Mucosa of gallbladder (tissue), 1 donor: ENCODE measurements around the gene NCAPG. TPM values are rescaled to one million over a fixed set of nuclear protein-coding genes. Genes with fewer than 3 reads are reported as not detected.
"Not testable (repeated sequence)": the region's sequence is repeated elsewhere in the genome, so short reads cannot be mapped to it uniquely, and the experiment has no call there.

Experiments used
- DNase-seq: peaks from one replicate; pipeline ENCODE4 v3.0.0-alpha.2; 2020; ENCODE audit warnings: low spot score
- total RNA-seq: library from RNA; stranded (reverse); gene quantifications from one replicate; pipeline ENCODE4 v1.2.1, GENCODE V29; 2021
- donor health status: DM: no; HTN: no; CAD: no.

Gene NCAPG
- total RNA-seq, 1 donor from 2014 or later: 1.4 TPM

DNA sequence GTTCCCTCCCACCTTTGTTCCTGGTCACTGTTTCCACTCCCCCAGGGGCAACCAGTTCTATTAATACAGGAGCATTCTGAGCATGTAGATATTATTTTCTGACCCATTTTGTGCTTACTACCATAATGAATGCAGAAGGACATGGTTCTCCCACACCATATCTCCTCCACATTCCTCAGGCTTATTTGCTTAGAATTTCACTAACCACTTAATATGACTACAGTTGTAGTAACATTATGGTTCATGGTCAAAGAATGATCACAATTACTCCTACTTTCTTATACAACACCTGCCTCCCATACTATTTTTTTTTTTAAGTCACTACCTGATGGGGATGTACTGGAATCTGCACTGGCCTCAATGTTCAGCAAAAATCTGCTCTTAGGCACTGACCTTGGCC, 21.8 kb upstream of the NCAPG start:
- DNase-seq: no peak

- no peak for DNase-seq
Observed at GRCh38 chr4:17794730-17795129, 16.0 kb upstream of the NCAPG start.

GRCh38 chr4:17797808-17798207, 13.0 kb upstream of the NCAPG start:
- DNase-seq: no peak

GRCh38 chr4:17805580-17806155, 5.1 kb upstream of the NCAPG start:
- DNase-seq: no peak

DNA sequence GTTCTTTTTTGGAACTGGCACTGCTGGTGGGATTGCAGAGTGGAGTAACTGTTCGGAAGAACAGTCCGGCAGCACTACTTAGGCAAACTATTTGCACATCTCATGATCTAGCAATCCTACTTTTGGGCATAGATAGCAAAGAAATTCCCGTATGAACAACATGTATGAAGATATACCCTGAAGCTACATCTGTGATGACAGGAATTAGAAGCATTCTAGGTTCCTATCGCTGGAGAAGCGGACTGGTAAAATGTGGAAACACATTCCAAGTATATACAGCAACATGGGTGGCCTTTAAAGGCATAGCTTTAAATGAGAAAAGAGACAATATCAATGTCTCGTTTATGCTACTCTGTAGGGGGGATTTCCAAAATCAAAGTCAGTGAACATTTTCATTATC, 3.3 kb upstream of the NCAPG start:
- DNase-seq: no peak

GRCh38 chr4:17809667-17810066, 1.1 kb upstream of the NCAPG start:
- no peak for DNase-seq

- no peak for DNase-seq
Observed at GRCh38 chr4:17811078-17811603, 362 bp downstream of the NCAPG start.

DNA sequence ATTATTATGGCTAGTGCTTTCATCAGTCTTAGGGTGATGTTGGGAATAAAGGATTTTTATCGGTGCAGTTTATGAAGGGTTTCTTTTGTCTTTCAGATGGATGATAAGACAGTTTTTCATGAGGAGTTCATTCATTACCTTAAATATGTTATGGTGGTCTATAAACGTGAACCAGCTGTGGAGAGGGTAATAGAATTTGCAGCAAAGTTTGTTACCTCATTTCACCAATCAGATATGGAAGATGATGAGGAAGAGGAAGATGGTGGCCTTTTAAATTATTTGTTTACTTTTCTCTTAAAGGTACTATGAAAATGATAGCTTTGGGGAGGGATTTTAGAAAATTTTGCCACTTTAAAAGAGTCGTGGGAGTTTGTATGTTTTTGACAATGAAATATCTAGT, 1.3 kb downstream of the NCAPG start:
- no peak for DNase-seq

GRCh38 chr4:17812801-17813200, 2.0 kb downstream of the NCAPG start:
- no peak for DNase-seq

GRCh38 chr4:17814140-17814539, 3.4 kb downstream of the NCAPG start:
- DNase-seq: no peak

DNA sequence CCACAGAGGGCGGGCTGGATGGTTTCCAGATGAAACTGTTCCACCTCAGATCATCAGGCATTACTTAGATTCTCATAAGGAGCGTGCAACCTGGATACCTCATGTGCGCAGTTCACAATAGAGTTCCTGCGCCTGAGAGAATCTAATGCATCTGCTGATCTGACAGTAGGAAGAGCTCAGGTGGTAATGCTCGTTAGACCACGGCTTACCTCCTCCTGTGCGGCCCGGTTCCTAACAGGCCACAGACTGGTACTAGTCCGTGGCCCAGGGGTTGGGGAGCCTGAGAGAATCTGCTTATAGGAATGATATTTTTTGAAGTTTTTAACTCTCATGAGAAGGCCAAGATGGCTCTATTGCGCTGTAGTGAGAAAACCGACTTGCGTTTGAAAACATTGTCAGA, 5.4 kb downstream of the NCAPG start:
- DNase-seq: no peak

- no peak for DNase-seq
Observed at GRCh38 chr4:17817027-17817426, 6.2 kb downstream of the NCAPG start.

- DNase-seq: no peak
Observed at GRCh38 chr4:17823871-17824669, 13.3 kb downstream of the NCAPG start.

GRCh38 chr4:17846266-17846665, 35.5 kb downstream of the NCAPG start:
- no peak for DNase-seq

DNA sequence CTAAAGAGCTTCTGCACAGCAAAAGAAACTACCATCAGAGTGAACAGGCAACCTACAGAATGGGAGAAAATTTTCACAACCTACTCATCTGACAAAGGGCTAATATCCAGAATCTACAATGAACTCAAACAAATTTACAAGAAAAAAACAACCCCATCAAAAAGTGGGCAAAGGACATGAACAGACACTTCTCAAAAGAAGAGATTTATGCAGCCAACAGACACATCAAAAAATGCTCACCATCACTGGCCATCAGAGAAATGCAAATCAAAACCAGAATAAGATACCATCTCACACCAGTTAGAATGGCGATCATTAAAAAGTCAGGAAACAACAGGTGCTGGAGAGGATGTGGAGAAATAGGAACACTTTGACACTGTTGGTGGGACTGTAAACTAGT, 39.5 kb downstream of the NCAPG start:
- DNase-seq: not testable (repeated sequence)

DNA sequence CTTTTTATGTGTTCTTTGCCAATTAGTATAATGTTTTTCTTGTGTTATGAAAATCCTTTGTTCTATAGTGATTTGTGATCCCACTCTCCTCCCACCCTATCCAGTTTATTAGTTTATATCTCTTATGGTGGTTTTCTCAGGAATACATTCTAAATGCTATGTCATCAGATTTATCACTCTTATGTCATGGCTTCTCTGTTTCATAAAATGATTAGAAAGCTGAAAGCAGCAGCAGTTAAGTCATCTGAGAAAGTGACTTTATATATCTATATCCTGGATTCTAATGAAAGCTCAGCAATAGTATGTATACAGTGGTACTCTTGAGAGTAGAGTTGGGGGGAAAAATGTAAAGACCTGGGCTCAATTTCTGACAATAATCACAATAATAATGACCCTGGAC, 41.2 kb downstream of the NCAPG start:
- no peak for DNase-seq

DNA sequence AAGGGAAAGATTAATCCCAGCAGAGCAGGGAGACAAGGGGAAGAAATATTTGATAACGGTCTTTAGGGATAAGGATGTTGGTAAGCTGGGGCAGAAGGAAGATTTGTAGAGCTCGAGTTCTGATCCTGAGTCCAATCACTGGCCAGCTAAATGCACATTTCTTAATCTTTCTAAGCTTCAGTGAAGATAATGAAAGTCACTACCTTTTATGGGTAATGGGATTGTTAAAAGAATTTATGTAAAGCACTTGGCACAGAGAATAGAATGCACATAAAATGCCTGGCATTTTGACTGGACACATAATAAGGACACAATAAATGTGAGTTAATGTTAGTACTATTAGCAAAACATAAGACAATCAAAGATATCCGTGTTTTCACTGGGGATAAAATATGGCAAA, 43.3 kb downstream of the NCAPG start:
- DNase-seq: no peak

DNA sequence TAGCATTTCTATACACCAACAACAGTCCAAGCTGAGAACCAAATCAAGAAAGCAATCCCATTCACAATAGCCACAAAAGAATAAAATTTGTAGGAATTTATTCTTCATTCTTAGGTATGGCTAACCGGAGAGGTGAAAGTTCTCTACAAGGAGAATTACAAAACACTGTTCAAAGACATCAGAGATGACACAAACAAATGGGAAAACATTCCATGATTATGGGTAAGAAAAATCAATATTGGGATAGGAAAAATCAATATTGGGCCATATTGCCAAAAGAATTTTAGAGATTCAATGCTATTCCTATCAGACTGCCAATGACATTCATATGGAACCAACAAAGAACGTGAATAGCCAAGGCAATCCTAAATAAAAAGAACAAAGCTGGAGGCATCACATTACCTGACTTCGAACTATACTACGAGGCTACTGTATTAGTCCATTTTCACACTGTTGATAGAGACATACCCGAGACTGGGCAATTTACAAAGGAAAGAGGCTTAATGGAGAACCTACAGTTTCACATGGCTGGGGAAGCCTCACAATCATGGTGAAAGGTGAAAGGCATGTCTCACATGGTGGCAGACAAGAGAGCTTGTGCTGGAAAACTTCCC, 49.1 kb downstream of the NCAPG start:
- DNase-seq: no peak

DNA sequence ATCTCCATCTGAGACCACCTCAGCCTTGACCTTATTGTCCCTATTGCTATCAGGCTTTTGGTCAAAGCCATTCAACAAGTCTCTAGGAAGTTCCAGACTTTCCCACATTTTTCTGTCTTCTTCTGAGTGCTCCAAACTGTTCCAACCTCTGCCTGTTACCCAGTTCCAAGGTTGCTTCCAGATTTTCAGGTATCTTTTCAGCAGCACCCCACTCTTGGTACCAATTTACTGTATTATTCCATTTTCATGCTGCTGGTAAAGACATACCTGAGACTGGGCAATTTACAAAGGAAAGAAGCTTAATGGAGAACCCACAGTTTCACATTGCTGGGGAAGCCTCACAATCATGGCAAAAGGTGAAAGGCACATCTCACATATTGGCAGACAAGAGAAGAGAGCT, 51.1 kb downstream of the NCAPG start:
- DNase-seq: not testable (repeated sequence)

GRCh38 chr4:17865866-17866363, 55.1 kb downstream of the NCAPG start:
- DNase-seq: no peak

GRCh38 chr4:17866810-17867209, 56.0 kb downstream of the NCAPG start:
- no peak for DNase-seq

GRCh38 chr4:17867276-17867675, 56.5 kb downstream of the NCAPG start:
- DNase-seq: no peak

DNA sequence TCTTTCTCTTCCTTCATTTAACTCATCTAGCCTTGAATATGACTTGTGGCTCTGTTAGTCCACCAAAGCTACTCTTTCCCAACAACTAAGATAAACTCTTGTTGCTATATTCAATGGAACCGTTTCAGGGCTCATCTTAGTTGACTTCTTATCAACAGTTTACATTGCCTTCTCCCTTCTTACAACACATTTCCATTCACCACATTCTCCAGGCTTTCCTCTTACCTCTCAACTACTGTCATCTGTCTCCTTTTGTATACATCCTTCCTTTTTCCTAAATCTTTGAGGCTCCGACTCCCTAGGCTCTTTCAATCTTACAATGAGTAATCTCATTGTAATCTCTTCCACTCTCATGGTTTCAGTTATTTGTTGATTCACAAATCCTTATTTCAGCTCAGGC, 58.5 kb downstream of the NCAPG start:
- DNase-seq: no peak
